Stimulated activated effector memory CD8-positive, alpha-beta T cell treated with anti-CD3 and anti-CD28 coated beads, Interleukin-12 subunit alpha, Interleukin-12 subunit beta, amount 100 ng/mL, for 72 hours (primary cell): ENCODE results near the gene SYCE1.
A peak's percentile ranks its signal among the peaks of the same experiment; 100 is the strongest.
"Not testable (repeated sequence)": the region's sequence is repeated elsewhere in the genome, so short reads cannot be mapped to it uniquely, and the experiment has no call there.

Experiments used
- ATAC-seq: fragments of 150-1000 bp; cut with Tn5 transposase; 2 replicates; pipeline ENCODE4 v1.10.0; 2021
- DNase-seq, 2 donors: peaks; one replicate each; pipeline ENCODE4 v3.0.0; 2021 to 2022; ENCODE audit warnings: low spot score in 2 of 2
- H3K27ac Mint-ChIP-seq: one replicate; pipeline ENCODE4 v1.8.0; 2022; ENCODE audit warnings: mild to moderate bottlenecking, mixed read lengths
- H3K36me3 Mint-ChIP-seq: one replicate; pipeline ENCODE4 v1.8.0; 2022; ENCODE audit warnings: mild to moderate bottlenecking, mixed read lengths
- H3K4me1 Mint-ChIP-seq: one replicate; pipeline ENCODE4 v1.8.0; 2022; ENCODE audit warnings: mixed read lengths
- H3K4me3 Mint-ChIP-seq: one replicate; pipeline ENCODE4 v1.8.0; 2022; ENCODE audit warnings: mild to moderate bottlenecking, mixed read lengths
- H3K9me3 Mint-ChIP-seq: one replicate; pipeline ENCODE4 v1.8.0; 2022; ENCODE audit warnings: mixed read lengths

SYCE1 gene

GRCh38 chr10:133568831-133569527 lies 3.6 kb upstream of the SYCE1 start:
- H3K36me3 Mint-ChIP-seq: not testable (repeated sequence)

GRCh38 chr10:133568287-133568614 lies 2.9 kb upstream of the SYCE1 start:
- no peak for ATAC-seq
- no peaks in the 10 kb centered on the region for H3K36me3 Mint-ChIP-seq
- H3K27ac Mint-ChIP-seq: no peak overlapping the region
- no peaks in the 10 kb centered on the region for H3K4me1 Mint-ChIP-seq
- no peak for DNase-seq
- H3K9me3 Mint-ChIP-seq: peaks cover 7% of the 10 kb centered on the region
- H3K4me3 Mint-ChIP-seq: no peak overlapping the region

More at GRCh38 chr10:133568831-133569527, 3.6 kb upstream of the SYCE1 start:
- peaks cover 11% of the 10 kb centered on the region for H3K9me3 Mint-ChIP-seq
- DNase-seq, H3K4me3 Mint-ChIP-seq, H3K4me1 Mint-ChIP-seq, H3K27ac Mint-ChIP-seq: not testable (repeated sequence)
- ATAC-seq: peak; percentile 56

GRCh38 chr10:133567609-133568286 lies 2.4 kb upstream of the SYCE1 start:
- DNase-seq: no peak
- no peaks in the 10 kb centered on the region for H3K36me3 Mint-ChIP-seq
- H3K4me1 Mint-ChIP-seq: no peaks in the 10 kb centered on the region
- peaks cover 2% of the 10 kb centered on the region for H3K9me3 Mint-ChIP-seq
- no peak overlapping the region for H3K27ac Mint-ChIP-seq
- H3K4me3 Mint-ChIP-seq: no peak overlapping the region
- no peak for ATAC-seq

- Mint-ChIP-seq H3K27ac (no peak overlapping the region), H3K4me3 (no peak overlapping the region), H3K9me3 (peaks cover 2% of the 10 kb centered on the region), H3K4me1 (no peaks in the 10 kb centered on the region), H3K36me3 (no peaks in the 10 kb centered on the region)
- no peak for ATAC-seq
- no peak for DNase-seq
Observed at GRCh38 chr10:133567119-133567518, 1.7 kb upstream of the SYCE1 start.

- H3K4me1 Mint-ChIP-seq: no peaks in the 10 kb centered on the region
- ATAC-seq: no peak
- DNase-seq: no peak
- no peak overlapping the region for H3K4me3 Mint-ChIP-seq
- no peak overlapping the region for H3K27ac Mint-ChIP-seq
- H3K36me3 Mint-ChIP-seq: no peaks in the 10 kb centered on the region
- peaks cover 2% of the 10 kb centered on the region for H3K9me3 Mint-ChIP-seq
Observed at GRCh38 chr10:133564816-133565215, 567 bp downstream of the SYCE1 start.

- Mint-ChIP-seq H3K27ac (no peak overlapping the region), H3K9me3 (no peaks in the 10 kb centered on the region), H3K4me1 (no peaks in the 10 kb centered on the region), H3K36me3 (no peaks in the 10 kb centered on the region), H3K4me3 (no peak overlapping the region)
- ATAC-seq: no peak
- DNase-seq: no peak
Observed at GRCh38 chr10:133559216-133559615, 6.2 kb downstream of the SYCE1 start.

DNA sequence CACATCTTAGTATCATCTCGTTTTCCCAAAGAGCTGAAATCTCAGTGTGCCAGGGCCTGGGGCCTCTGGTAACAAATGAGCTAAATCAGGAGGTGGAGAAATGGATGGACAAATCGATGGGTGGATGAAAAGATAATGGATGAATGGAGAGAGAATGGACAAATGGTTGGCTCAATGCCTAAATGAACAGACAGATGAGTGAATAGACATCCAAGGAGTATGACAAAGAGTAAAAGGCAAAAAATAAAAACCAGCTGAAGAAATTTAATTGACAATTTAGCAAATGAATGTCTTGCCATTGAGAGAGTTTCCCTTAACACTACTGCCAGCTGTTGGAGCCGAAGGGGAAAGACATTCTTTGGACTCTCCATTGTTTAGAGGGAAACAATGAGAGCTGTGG lies 8.0 kb downstream of the SYCE1 start:
- Mint-ChIP-seq H3K9me3 (no peaks in the 10 kb centered on the region), H3K36me3 (no peaks in the 10 kb centered on the region), H3K4me1 (no peaks in the 10 kb centered on the region), H3K27ac (no peak overlapping the region), H3K4me3 (no peak overlapping the region)
- no peak for DNase-seq
- ATAC-seq: no peak

DNA sequence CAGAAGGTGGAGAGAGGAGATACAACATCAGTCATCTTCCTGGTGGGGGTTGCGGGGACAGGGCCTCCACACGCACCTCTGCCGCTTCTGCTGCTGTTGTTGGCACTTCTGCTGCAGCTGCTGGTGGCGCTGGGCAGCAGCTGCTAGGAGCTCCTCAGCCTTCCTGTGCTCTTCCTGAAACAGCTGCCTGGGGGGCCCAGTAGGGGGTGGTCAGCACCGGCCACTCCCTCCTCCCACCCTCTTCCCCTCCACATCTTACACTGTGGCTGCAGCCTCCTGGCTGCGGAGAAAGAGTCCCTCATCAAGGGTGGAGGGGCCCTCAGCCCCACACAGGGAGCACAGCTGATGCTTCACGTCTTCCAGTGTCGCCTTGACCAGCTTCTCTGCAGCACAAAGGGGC lies 9.9 kb downstream of the SYCE1 start:
- no peak overlapping the region for H3K4me3 Mint-ChIP-seq
- no peaks in the 10 kb centered on the region for H3K4me1 Mint-ChIP-seq
- DNase-seq (no peak), ATAC-seq (no peak)
- no peaks in the 10 kb centered on the region for H3K36me3 Mint-ChIP-seq
- H3K9me3 Mint-ChIP-seq: no peaks in the 10 kb centered on the region
- H3K27ac Mint-ChIP-seq: no peak overlapping the region

GRCh38 chr10:133554600-133554999 lies 10.8 kb downstream of the SYCE1 start:
- ATAC-seq: no peak
- Mint-ChIP-seq H3K27ac (no peak overlapping the region), H3K9me3 (no peaks in the 10 kb centered on the region), H3K36me3 (no peaks in the 10 kb centered on the region), H3K4me3 (no peak overlapping the region), H3K4me1 (no peaks in the 10 kb centered on the region)
- no peak for DNase-seq

DNA sequence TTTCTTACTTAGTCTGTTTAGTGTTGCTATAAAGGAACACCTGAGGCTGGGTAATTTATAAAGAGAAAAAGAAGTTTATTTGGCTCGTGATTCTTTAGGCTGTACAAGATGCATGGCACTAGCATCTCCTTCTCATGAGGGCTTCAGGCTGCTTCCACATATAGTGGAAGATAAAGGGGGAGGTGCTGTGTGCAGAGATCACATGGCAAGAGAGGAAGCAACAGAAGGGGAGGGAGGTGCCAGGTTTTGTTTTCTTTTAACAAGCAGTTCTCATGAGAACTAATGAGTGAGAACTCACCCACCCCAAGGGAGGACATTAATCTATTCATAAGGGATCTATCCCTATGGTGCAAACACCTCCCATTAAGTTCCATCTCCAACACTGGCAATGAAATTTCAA lies 20.9 kb downstream of the SYCE1 start:
- ATAC-seq (no peak), DNase-seq (no peak)
- peaks cover 9% of the 10 kb centered on the region for H3K4me1 Mint-ChIP-seq
- H3K36me3 Mint-ChIP-seq: no peaks in the 10 kb centered on the region
- peaks cover 10% of the 10 kb centered on the region for H3K9me3 Mint-ChIP-seq
- H3K4me3 Mint-ChIP-seq: no peak overlapping the region
- H3K27ac Mint-ChIP-seq: peak overlapping the region; percentile 18

GRCh38 chr10:133541441-133541975 lies 23.9 kb downstream of the SYCE1 start:
- not testable (repeated sequence) for H3K9me3 Mint-ChIP-seq, DNase-seq, H3K4me1 Mint-ChIP-seq, H3K27ac Mint-ChIP-seq, H3K4me3 Mint-ChIP-seq, H3K36me3 Mint-ChIP-seq, ATAC-seq

DNA sequence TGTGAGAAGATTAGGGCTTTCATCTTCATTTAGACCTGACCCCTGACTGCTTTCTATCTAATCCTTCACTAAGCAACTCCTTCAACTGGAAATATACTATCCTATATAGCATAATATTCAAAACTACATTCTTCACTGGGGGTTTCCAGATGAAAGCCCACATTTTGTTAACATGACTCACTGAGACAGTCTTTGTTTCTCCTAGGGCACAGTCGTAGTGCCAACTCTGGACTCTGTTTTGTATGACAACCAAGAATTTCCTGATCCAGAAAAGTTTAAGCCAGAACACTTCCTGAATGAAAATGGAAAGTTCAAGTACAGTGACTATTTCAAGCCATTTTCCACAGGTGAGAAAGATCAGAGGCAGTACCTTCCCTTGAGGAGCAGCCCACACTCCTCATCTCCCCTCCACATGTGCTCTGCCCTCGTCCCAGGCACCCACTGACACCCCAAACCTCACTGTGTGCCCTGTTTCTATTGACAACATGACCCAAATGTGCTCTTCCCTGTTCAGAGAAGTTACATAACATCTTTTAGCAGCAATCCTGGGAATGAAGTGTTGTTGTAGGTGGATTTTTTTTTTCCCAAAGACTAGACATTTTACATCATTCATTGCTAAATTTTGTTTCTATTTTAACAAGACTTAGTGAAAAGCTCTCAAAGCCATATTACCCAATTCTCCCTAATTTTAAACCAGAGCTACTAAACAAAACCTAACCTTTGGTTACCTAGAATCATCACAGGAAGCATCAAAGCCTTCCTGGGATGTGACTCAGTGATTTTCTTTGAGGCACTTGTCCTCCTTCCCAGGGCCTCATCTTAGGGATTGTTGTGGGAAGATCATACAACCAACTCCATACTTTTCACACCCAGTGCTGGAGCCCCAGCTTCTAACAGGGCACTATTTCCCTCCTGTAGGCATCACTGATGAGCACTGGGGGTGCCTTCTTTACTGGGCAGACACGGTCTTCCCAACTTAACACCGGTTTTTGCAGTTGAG lies 27.5 kb downstream of the SYCE1 start:
- H3K9me3 Mint-ChIP-seq: no peaks in the 10 kb centered on the region
- H3K36me3 Mint-ChIP-seq: no peaks in the 10 kb centered on the region
- peak overlapping the region; percentile 52 for H3K27ac Mint-ChIP-seq
- DNase-seq: no peak
- no peaks in the 10 kb centered on the region for H3K4me1 Mint-ChIP-seq
- H3K4me3 Mint-ChIP-seq: no peak overlapping the region
- ATAC-seq: no peak

- no peak overlapping the region for H3K4me3 Mint-ChIP-seq
Observed at GRCh38 chr10:133536198-133536597, 29.2 kb downstream of the SYCE1 start.

DNA sequence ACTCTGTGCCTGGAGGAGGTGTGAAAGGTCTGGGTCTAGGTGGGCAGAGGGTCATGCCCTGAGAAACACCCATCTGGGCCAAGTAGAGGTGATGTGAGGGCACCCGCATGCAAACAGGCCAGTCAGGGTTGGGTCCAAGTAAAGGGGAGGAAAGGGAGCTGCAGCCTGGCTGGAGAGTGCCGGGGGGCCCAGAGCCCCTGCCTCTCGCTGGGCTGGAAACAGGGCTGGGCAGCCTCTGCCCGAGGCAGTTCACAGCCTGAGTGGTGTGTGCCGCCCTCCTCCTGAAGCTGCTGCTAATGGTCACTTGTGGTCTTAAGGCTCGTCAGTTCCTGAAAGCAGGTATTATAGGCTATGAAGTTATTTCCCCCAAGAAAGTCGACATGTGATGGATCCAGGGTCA lies 31.0 kb downstream of the SYCE1 start:
- Mint-ChIP-seq H3K4me1 (peaks cover 17% of the 10 kb centered on the region), H3K36me3 (no peaks in the 10 kb centered on the region), H3K4me3 (no peak overlapping the region), H3K27ac (no peak overlapping the region), H3K9me3 (no peaks in the 10 kb centered on the region)
- DNase-seq (no peak), ATAC-seq (no peak)

More at GRCh38 chr10:133536198-133536597, 29.2 kb downstream of the SYCE1 start:
- Mint-ChIP-seq H3K27ac (no peak overlapping the region), H3K36me3 (no peaks in the 10 kb centered on the region), H3K4me1 (no peaks in the 10 kb centered on the region), H3K9me3 (no peaks in the 10 kb centered on the region)
- no peak for ATAC-seq
- DNase-seq: no peak

- Mint-ChIP-seq H3K4me1 (peaks cover 24% of the 10 kb centered on the region), H3K36me3 (no peaks in the 10 kb centered on the region), H3K27ac (no peak overlapping the region), H3K4me3 (no peak overlapping the region), H3K9me3 (no peaks in the 10 kb centered on the region)
- ATAC-seq (no peak), DNase-seq (no peak)
Observed at GRCh38 chr10:133532871-133533270, 32.5 kb downstream of the SYCE1 start.
